ENCODE data around the gene OR2V2. TPM values are rescaled to one million over a fixed set of nuclear protein-coding genes. Genes with fewer than 3 reads are reported as not detected.
"Not testable (repeated sequence)": the region's sequence is repeated elsewhere in the genome, so short reads cannot be mapped to it uniquely, and the experiment has no call there.

The OR2V2 gene
- total RNA-seq, 1 donor from 2014 or later, result not detected

GRCh38 chr5:181168595-181169118 lies 21.3 kb downstream of the OR2V2 start:
- Mint-ChIP-seq H3K27me3 (ENCODE audit: low read depth, unreplicated experiment) (peaks cover 38% of the 10 kb centered on the region), H3K27ac (ENCODE audit: unreplicated experiment) (peak overlapping the region; percentile 3), H3K36me3 (ENCODE audit: low read depth, unreplicated experiment) (no peaks in the 10 kb centered on the region), H3K9me3 (ENCODE audit: unreplicated experiment) (peaks cover 2% of the 10 kb centered on the region), H3K4me3 (ENCODE audit: unreplicated experiment) (peak overlapping the region; percentile 78), H3K4me1 (ENCODE audit: low read depth, unreplicated experiment) (no peaks in the 10 kb centered on the region)
- Histone ChIP-seq H3K9ac (ENCODE audit: low read length) (no peak overlapping the region), H3K27me3 (ENCODE audit: insufficient read depth, low read length) (peaks cover 8% of the 10 kb centered on the region), H2AFZ (ENCODE audit: low read depth, low read length) (no peak overlapping the region), H3K9me3 (ENCODE audit: insufficient read depth, low read depth, low read length) (no peaks in the 10 kb centered on the region), H3K79me2 (ENCODE audit: insufficient read depth, low read length) (no peaks in the 10 kb centered on the region), H3K27ac (ENCODE audit: low read depth, low read length) (no peak overlapping the region), H4K20me1 (ENCODE audit: insufficient read depth, low read length) (no peaks in the 10 kb centered on the region), H3K36me3 (ENCODE audit: insufficient read depth, low read length) (no peaks in the 10 kb centered on the region), H3K4me2 (ENCODE audit: low read length) (peak overlapping the region; percentile 78), H3K4me1 (ENCODE audit: insufficient read depth, low read length) (peaks cover 13% of the 10 kb centered on the region), H3K4me3 (ENCODE audit: insufficient read depth, low read depth, low read length) (no peak overlapping the region)
- no peak for TF ChIP-seq CTCF (IDR thresholded peaks at IDR 0.05; ENCODE audit: insufficient read depth, low read depth, low read length)
- no peak for TF ChIP-seq EZH2 (IDR thresholded peaks at IDR 0.05; ENCODE audit: insufficient read depth, low read length)
- DNase-seq (ENCODE audit: low read depth) (no peak), FAIRE-seq (no peak)

GRCh38 chr5:181169459-181170236 lies 22.3 kb downstream of the OR2V2 start:
- peak overlapping the region; percentile 41 for H3K27ac Mint-ChIP-seq (ENCODE audit: unreplicated experiment)
- peaks cover 36% of the 10 kb centered on the region for H3K27me3 Mint-ChIP-seq (ENCODE audit: low read depth, unreplicated experiment)

GRCh38 chr5:181170237-181170825 lies 22.9 kb downstream of the OR2V2 start:
- Histone ChIP-seq H3K27me3 (ENCODE audit: insufficient read depth, low read length) (peaks cover 10% of the 10 kb centered on the region), H2AFZ (ENCODE audit: low read depth, low read length) (peak overlapping the region; percentile 57), H3K4me3 (ENCODE audit: insufficient read depth, low read depth, low read length) (peak overlapping the region; percentile 35), H3K4me2 (ENCODE audit: low read length) (peak overlapping the region; percentile 78), H3K36me3 (ENCODE audit: insufficient read depth, low read length) (no peaks in the 10 kb centered on the region), H3K9me3 (ENCODE audit: insufficient read depth, low read depth, low read length) (no peaks in the 10 kb centered on the region), H4K20me1 (ENCODE audit: insufficient read depth, low read length) (no peaks in the 10 kb centered on the region), H3K4me1 (ENCODE audit: insufficient read depth, low read length) (peaks cover 13% of the 10 kb centered on the region), H3K9ac (ENCODE audit: low read length) (no peak overlapping the region), H3K27ac (ENCODE audit: low read depth, low read length) (no peak overlapping the region), H3K79me2 (ENCODE audit: insufficient read depth, low read length) (no peaks in the 10 kb centered on the region)
- Mint-ChIP-seq H3K36me3 (ENCODE audit: low read depth, unreplicated experiment) (no peaks in the 10 kb centered on the region), H3K4me1 (ENCODE audit: low read depth, unreplicated experiment) (no peaks in the 10 kb centered on the region), H3K27me3 (ENCODE audit: low read depth, unreplicated experiment) (peaks cover 36% of the 10 kb centered on the region), H3K9me3 (ENCODE audit: unreplicated experiment) (no peaks in the 10 kb centered on the region), H3K4me3 (ENCODE audit: unreplicated experiment) (peak overlapping the region; percentile 27), H3K27ac (ENCODE audit: unreplicated experiment) (no peak overlapping the region)
- no peak for FAIRE-seq
- no peak for DNase-seq (ENCODE audit: low read depth)
- no peak for TF ChIP-seq CTCF (IDR thresholded peaks at IDR 0.05; ENCODE audit: insufficient read depth, low read depth, low read length)
- TF ChIP-seq EZH2 (IDR thresholded peaks at IDR 0.05; ENCODE audit: insufficient read depth, low read length), result peak; percentile 8

More at GRCh38 chr5:181169459-181170236, 22.3 kb downstream of the OR2V2 start:
- peak; percentile 27 for TF ChIP-seq EZH2 (IDR thresholded peaks at IDR 0.05; ENCODE audit: insufficient read depth, low read length)
- not testable (repeated sequence) for H3K9me3 ChIP-seq (ENCODE audit: insufficient read depth, low read depth, low read length); H3K36me3 ChIP-seq (ENCODE audit: insufficient read depth, low read length); H3K9ac ChIP-seq (ENCODE audit: low read length); H3K36me3 Mint-ChIP-seq (ENCODE audit: low read depth, unreplicated experiment); H3K4me1 Mint-ChIP-seq (ENCODE audit: low read depth, unreplicated experiment); H3K9me3 Mint-ChIP-seq (ENCODE audit: unreplicated experiment); H4K20me1 ChIP-seq (ENCODE audit: insufficient read depth, low read length); H3K27ac ChIP-seq (ENCODE audit: low read depth, low read length); H3K27me3 ChIP-seq (ENCODE audit: insufficient read depth, low read length); H3K79me2 ChIP-seq (ENCODE audit: insufficient read depth, low read length)
- DNase-seq (ENCODE audit: low read depth) (peak; percentile 66), FAIRE-seq (peak; percentile 58)
- Histone ChIP-seq H2AFZ (ENCODE audit: low read depth, low read length) (peak overlapping the region; percentile 57), H3K4me1 (ENCODE audit: insufficient read depth, low read length) (peaks cover 13% of the 10 kb centered on the region), H3K4me2 (ENCODE audit: low read length) (peak overlapping the region; percentile 78), H3K4me3 (ENCODE audit: insufficient read depth, low read depth, low read length) (peak overlapping the region; percentile 35)
- H3K4me3 Mint-ChIP-seq (ENCODE audit: unreplicated experiment), result peak overlapping the region; percentile 78
